HG02623 (cell line): ENCODE results near the gene DGKH.
"Not testable (repeated sequence)": the region's sequence is repeated elsewhere in the genome, so short reads cannot be mapped to it uniquely, and the experiment has no call there.

ENCODE experiments used
- ATAC-seq: cut with Tn5 transposase; IDR thresholded peaks from one replicate; pipeline ENCODE4 v1.9.1; 2021; ENCODE audit warnings: moderate library complexity; ENCODE audit not compliant: unreplicated experiment

Gene DGKH

GRCh38 chr13:42108217-42108616, 59.8 kb downstream of the DGKH start:
- ATAC-seq: no peak

GRCh38 chr13:42109957-42110356, 61.5 kb downstream of the DGKH start:
- ATAC-seq: no peak

DNA sequence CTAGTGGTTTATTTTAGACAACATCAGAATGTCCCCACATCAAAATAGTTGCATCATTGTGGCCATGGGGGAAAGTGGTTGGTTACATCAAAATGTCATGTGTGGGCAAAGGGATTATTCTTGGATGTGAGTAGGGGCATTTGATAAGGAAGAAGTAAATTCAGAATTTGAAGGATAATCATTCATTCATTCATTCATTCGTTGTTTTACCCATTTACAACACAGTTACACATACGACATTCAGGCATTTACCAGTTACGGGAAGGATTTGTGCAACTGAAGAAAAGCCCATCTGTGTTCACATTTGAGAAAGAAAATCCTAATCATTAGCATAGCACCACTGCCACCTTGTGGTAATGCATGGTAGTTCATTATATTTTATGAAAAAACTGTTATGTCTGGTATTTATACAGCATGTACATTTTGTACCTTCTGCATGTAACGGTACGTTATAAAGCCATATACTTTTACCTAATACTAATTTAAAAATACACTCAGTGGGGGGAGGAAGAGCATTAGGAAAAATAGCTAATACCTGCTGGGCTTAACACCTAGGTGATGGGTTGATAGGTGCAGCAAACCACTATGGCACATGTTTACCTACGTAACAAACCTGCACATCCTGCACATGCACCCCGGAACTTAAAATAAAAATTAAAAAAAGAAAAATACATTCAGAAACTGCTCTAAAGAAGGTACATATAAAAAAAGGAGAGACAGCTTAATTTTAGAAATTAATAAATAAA, 62.1 kb downstream of the DGKH start:
- ATAC-seq: no peak

- no peak for ATAC-seq
These were observed 64.4 kb downstream of the DGKH start for GRCh38 chr13:42112864-42113263.

DNA sequence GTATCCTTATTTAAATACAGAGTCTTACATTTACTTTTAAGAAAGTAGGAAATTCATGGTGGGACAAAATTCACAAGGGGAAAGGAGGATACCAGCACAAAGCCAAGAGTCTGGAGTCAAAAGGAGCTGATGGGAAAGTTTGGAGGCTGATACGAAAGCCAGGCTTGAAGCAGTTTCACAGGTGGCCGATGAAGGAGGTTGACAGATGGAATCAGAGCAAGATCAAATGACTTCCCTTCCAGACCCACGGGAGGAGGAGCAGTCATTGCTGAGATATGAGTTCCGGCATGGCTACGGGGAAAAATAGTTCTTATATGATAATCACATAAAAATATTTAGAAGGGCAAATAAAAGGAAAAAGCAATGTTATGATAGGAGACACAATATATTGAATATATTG, 65.0 kb downstream of the DGKH start:
- no peak for ATAC-seq

DNA sequence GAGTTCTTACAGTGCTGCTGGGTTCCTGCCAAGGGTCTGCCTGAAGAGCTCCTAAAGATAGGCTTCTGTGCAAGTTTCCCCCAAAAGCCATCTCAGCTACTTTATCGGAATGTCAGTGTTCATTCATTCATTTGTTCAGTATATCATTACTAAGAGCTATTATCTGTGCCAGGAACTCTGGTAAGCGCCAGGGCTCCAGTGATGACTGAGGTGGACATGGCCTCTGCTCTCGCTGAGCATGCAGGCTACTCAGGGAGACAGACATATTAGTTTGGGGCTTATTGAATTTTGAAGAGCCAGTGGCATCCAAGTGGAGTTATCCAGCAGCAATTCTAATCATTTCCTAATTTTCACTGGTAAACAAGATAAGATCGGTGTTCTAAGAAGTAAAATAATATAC, 65.8 kb downstream of the DGKH start:
- ATAC-seq: no peak

DNA sequence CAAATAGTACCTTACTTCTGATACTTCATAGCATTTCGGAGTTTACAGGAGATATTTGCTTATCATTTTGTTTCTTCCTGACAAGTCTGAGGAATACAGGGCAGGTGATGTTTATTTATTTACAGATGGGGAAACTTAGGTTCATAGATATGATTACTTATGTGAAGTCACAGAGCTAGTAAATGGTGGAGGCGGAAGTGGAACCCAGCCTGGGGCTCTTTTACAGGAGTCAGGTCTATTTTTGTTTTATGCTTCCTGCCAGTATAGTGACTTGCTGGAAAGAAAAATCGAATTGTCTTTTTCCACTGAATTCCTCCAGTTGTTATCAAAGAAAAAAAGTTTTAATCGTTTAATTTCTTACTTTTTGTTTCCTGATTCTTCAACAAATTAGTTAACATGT, 66.5 kb downstream of the DGKH start:
- no peak for ATAC-seq

DNA sequence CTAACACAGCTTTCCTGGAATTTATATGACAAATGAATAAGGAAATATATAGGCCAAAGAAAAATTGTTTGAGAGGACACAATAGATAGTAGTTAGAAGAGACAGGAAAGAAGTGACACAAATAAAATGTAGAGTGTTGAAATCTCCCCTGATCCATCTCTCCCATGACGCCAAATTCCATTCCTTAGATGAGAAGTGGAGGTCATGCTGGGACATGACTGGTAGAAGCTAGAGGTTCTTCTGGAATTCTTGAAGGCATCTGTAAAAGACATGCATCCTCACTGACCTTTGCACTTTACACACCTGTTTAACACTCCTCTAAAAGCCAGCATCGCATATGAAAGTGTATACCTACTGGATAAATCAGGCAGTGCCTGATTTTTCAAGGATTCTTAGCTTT, 67.8 kb downstream of the DGKH start:
- ATAC-seq: no peak

DNA sequence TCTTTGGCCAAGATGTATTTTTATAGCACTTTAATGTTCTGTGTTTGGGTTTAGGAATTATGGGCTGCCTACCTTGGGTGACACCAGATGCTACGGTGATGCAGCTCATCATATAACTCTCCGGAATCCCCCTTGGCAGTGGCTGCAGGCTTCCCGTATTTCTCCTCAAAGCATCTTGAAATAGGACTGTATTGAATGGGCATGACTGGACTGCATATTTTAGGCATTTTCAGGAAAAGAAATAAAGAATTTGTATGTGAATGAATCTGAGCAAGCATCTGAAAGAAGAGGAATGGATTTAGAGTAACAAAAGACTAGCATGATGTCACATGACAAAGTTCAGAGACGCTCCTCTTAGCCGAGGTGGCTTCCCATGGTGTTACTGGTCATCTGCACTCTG, 70.6 kb downstream of the DGKH start:
- ATAC-seq: no peak

DNA sequence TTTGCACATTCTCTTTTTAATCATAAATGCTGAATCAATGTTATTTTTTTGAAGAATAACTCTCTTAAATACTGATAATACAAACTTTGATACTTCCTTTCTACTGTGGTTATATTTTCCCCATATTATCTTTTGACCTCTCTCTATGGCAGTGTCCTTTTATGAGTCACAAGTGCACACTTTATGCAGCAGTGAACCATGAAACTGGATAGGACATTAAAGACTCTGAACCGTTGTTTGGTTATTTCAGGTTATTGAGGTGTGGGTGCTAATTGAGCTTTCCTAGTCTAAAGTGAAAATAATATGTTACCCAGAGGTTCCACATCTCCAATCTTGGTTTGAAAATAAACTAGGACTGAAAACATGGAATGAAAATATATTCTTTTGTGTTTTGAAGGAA, 71.4 kb downstream of the DGKH start:
- peak; percentile 38 for ATAC-seq

DNA sequence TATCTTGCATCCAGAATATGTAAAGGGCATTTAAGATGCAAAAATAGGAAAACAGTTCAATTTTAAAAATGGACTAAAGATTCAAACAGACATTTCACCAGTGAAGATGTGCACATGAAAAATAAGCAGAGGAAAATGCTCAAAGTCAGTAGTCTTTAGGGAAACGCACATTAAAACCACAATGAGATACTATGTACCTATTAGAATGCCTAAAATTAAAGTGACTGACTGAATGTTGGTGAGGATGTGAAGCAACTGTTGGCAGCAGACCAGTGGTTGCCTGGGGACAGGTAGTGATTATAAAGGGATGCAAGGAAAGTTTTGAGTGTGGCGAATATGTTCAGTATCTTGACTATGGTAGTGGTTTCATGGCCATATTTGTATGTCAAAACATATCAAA, 75.2 kb downstream of the DGKH start:
- ATAC-seq: no peak

- no peak for ATAC-seq
These were observed 76.6 kb downstream of the DGKH start for GRCh38 chr13:42125046-42125445.

GRCh38 chr13:42127047-42127446, 78.6 kb downstream of the DGKH start:
- ATAC-seq: no peak

GRCh38 chr13:42129033-42129432, 80.6 kb downstream of the DGKH start:
- ATAC-seq: no peak

- ATAC-seq: no peak
These were observed 88.1 kb downstream of the DGKH start for GRCh38 chr13:42136518-42136917.

DNA sequence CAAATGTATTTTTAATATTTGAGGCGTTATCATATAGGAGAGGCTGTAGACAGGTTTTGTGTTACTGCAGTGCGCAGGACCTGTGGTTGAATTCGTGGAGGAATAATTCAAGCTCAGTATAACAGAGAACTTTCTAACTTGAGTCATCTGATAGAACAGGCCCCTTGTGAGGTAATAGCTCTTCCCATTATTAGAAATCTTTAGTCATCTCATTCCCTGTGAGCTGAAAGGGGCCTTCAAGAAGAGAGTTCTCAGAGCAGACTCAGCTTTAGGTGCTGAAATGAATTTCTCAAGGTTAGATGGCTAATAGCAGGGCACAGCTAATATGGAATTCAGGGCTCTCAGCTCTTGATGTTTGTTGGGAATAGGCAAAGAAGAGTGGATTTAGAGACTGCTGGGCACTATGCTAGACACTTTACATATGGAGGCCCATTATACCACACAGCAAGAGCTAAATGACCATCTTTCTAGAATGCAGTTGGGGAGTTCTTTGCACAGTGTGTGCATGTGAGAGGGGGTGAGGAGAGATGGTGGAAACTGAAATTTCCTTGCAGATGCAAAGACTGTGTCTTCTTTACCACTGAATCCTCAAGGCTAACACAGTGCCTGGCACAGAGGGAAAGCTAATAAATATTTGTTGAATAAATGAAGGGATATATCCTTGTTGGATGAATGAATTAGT, 89.5 kb downstream of the DGKH start:
- no peak for ATAC-seq

DNA sequence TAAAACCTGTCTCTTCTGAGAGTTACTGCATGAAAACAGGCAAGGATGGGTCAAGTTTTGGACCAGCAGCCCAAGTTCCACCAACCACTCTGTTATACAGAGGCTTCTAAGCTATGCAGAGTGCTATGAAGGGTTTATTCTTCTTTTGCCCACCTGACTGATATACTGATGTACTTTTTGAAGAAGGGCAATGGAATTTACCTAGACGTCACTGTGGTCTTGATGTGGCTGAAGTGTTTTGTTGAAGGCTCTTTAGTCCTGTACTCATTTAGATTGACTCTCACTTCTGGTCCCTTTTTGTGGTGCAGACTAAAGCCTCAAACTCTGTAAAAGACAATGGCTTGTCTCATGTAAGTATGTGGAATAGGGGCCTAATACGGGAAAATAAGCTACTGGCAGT, 92.0 kb downstream of the DGKH start:
- no peak for ATAC-seq

DNA sequence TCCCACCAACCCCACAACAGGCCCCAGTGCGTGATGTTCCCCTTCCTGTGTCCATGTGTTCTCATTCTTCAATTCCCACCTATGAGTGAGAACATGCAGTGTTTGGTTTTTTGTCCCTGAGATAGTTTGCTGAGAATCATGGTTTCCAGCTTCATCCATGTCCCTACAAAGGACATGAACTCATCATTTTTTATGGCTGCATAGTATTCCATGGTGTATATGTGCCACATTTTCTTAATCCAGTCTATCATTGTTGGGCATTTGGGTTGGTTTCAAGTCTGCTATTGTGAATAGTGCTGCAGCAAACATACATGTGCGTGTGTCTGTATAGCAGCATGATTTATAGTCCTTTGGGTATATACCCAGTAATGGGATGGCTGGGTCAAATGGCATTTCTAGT, 92.6 kb downstream of the DGKH start:
- ATAC-seq: not testable (repeated sequence)

- ATAC-seq: no peak
These were observed 97.9 kb downstream of the DGKH start for GRCh38 chr13:42146359-42146758.

DNA sequence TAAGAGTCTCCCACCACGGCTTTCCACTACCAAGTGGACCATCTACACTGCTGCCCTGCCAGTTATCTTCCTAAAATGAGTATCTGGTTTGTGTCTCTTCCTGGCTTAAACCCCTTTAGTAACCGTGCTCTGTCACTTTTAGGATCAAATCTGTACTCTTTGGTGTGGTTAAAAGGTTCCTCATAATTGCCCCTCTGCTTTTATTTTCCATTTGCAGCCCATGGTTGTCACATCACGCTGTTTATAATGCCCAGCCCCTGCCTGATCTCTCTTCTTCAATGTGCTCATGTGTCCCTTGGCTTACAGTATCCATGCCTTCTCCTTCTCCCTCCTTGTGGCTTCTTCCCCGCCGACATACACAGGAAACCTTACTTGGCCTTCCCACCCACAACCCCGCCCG, 100.1 kb downstream of the DGKH start:
- no peak for ATAC-seq

DNA sequence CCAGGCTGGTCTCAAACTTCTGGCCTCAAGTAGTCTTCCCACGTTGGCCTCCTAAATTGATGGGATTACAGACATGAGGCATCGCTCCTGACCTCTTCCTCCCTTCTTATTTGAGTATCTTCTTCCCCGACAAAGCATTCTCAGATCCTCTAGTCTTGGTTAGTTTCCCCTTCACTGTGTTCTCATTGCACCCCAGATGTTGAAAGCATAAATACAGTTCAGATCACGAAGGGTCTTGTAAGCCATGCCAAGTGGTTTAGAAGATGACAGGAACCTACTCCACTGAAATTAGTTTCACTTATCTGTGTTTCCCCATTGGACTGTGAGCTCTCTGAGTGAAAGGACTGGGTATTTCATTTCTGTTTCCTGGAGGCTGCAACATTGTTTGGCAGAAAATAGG, 100.7 kb downstream of the DGKH start:
- no peak for ATAC-seq

GRCh38 chr13:42151781-42152180, 103.3 kb downstream of the DGKH start:
- no peak for ATAC-seq

GRCh38 chr13:42152495-42152894, 104.0 kb downstream of the DGKH start:
- ATAC-seq: no peak
